PC-9 (cell line): Measurements from ENCODE around the gene TLE1.
"Not testable (repeated sequence)": the region's sequence is repeated elsewhere in the genome, so short reads cannot be mapped to it uniquely, and the experiment has no call there.

Source experiments
- EZH2 ChIP-seq: fragments of 200-600 bp; sonication (generic); IDR thresholded peaks from 2 replicates; pipeline ENCODE4 v1.8.0; 2017; ENCODE audit warnings: antibody characterized with exemption, low read depth
- TF ChIP-seq, protein P1 (sequence below): fragments of 200-600 bp; sonication (generic); conservative IDR thresholded peaks from 2 replicates; pipeline ENCODE4 v1.6.1; 2017; ENCODE audit warnings: mixed run types, antibody characterized with exemption, mild to moderate bottlenecking, moderate library complexity

DNA sequence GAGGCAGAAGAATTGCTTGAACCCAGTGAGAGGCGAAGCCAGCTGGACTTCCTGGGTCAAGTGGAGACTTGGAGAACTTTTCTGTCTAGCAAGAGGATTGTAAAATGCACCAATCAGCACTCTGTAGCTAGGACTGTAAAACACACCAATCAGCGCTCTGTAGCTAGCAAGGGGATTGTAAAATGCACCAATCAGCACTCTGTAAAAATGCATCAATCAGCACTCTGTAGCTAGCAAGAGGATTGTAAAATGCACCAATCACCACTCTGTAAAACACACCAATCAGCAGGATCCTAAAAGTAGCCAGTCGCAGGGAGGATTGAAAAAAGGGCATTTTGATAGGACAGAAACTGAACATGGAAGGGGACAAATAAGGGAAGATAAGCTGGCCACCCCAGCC is 41.2 kb upstream of the TLE1 start:
- TF ChIP-seq, protein P1, sequence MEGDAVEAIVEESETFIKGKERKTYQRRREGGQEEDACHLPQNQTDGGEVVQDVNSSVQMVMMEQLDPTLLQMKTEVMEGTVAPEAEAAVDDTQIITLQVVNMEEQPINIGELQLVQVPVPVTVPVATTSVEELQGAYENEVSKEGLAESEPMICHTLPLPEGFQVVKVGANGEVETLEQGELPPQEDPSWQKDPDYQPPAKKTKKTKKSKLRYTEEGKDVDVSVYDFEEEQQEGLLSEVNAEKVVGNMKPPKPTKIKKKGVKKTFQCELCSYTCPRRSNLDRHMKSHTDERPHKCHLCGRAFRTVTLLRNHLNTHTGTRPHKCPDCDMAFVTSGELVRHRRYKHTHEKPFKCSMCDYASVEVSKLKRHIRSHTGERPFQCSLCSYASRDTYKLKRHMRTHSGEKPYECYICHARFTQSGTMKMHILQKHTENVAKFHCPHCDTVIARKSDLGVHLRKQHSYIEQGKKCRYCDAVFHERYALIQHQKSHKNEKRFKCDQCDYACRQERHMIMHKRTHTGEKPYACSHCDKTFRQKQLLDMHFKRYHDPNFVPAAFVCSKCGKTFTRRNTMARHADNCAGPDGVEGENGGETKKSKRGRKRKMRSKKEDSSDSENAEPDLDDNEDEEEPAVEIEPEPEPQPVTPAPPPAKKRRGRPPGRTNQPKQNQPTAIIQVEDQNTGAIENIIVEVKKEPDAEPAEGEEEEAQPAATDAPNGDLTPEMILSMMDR = not testable (repeated sequence)
- TF ChIP-seq EZH2 = not testable (repeated sequence)
